Transverse colon (tissue), 3 donors: ENCODE data around the gene LRBA.

Experiments used
- CTCF ChIP-seq, 5 experiments: fragments of 200-600 bp in 3 of 5; fragments of 450-650 bp in 2 of 5; sonication (generic) in 3 of 5; IDR thresholded peaks; 1 replicate in 2 of 5; 2 replicates in 3 of 5; pipeline ENCODE4 v1.5.1; 2016 to 2017; ENCODE audit warnings: antibody characterized with exemption in 5 of 5, inconsistent platforms in 3 of 5, mild to moderate bottlenecking in 2 of 5, moderate library complexity in 1 of 5
- EP300 ChIP-seq: sonication (generic); formaldehyde crosslinking; IDR thresholded peaks from one replicate; pipeline ENCODE4 v1.6.1; 2017; ENCODE audit warnings: antibody characterized with exemption, low read depth

GRCh38 chr4:150547154-150547838 is 467.8 kb downstream of the LRBA start:
- TF ChIP-seq CTCF (IDR thresholded peaks at IDR 0.05) (no peak), EP300 (no peak)
